H1 (cell line): ENCODE data around the gene B9D2.

Source experiments
- BRCA1 ChIP-seq: IDR thresholded peaks from 2 replicates; pipeline ENCODE4 v1.6.1; 2012; ENCODE audit warnings: low read depth, low read length, improper control_type of control experiment
- CTCF ChIP-seq, 3 experiments: IDR thresholded peaks; 1 replicate in 2 of 3; 2 replicates in 1 of 3; pipeline versions ENCODE4 v1.5.1 to v1.6.1; 2011; ENCODE audit warnings: low read length in 3 of 3, mild to moderate bottlenecking in 3 of 3, inconsistent platforms in 2 of 3, low read depth in 1 of 3, moderate library complexity in 1 of 3; ENCODE audit not compliant: insufficient read depth in 1 of 3; ENCODE audit errors: control extremely low read depth in 1 of 3
- EGR1 ChIP-seq: IDR thresholded peaks from 2 replicates; pipeline ENCODE4 v1.6.1; 2011; ENCODE audit warnings: low read depth, low read length, borderline replicate concordance
- KDM4A ChIP-seq: IDR thresholded peaks from one replicate; pipeline ENCODE4 v1.7.1; 2012; ENCODE audit warnings: low read depth, mild to moderate bottlenecking, moderate library complexity, low read length, inconsistent platforms; ENCODE audit not compliant: severe bottlenecking
- KDM5A ChIP-seq: fragments of 200-600 bp; IDR thresholded peaks from 2 replicates; pipeline ENCODE4 v1.7.1; 2012; ENCODE audit warnings: mild to moderate bottlenecking, low read length, inconsistent platforms, mixed read lengths
- POLR2A ChIP-seq, 2 experiments: IDR thresholded peaks; 1 replicate in 1 of 2; 2 replicates in 1 of 2; pipeline ENCODE4 v1.6.1; 2011; ENCODE audit warnings: low read depth in 2 of 2, low read length in 2 of 2, mild to moderate bottlenecking in 2 of 2; ENCODE audit errors: control extremely low read depth in 1 of 2
- SP1 ChIP-seq: IDR thresholded peaks from 2 replicates; pipeline ENCODE4 v1.6.1; 2011; ENCODE audit warnings: low read depth, low read length
- YY1 ChIP-seq: IDR thresholded peaks from 2 replicates; pipeline ENCODE4 v1.6.1; 2011; ENCODE audit warnings: low read depth, mild to moderate bottlenecking, low read length
- TF ChIP-seq, protein P1 (sequence below): IDR thresholded peaks from 2 replicates; pipeline ENCODE4 v1.6.1; 2012; ENCODE audit warnings: low read length, inconsistent platforms

GRCh38 chr19:41408256-41408655, 44.3 kb upstream of the B9D2 start:
- TF ChIP-seq POLR2A (IDR thresholded peaks at IDR 0.05; ENCODE audit: control extremely low read depth in 1 of 2, low read depth in 2 of 2, low read length in 2 of 2), result no peak
- TF ChIP-seq CTCF (IDR thresholded peaks at IDR 0.05; ENCODE audit: control extremely low read depth in 1 of 3, insufficient read depth in 1 of 3, low read depth in 1 of 3, low read length in 3 of 3), result peak in 2 of 3 experiments; percentile 16 to 49; a peak in 2 of 4 replicates
- no peak for TF ChIP-seq YY1
- no peak for TF ChIP-seq BRCA1
- no peak for TF ChIP-seq SP1
- no peak for TF ChIP-seq KDM4A
- no peak for TF ChIP-seq KDM5A
- no peak for TF ChIP-seq EGR1
- TF ChIP-seq, protein P1, sequence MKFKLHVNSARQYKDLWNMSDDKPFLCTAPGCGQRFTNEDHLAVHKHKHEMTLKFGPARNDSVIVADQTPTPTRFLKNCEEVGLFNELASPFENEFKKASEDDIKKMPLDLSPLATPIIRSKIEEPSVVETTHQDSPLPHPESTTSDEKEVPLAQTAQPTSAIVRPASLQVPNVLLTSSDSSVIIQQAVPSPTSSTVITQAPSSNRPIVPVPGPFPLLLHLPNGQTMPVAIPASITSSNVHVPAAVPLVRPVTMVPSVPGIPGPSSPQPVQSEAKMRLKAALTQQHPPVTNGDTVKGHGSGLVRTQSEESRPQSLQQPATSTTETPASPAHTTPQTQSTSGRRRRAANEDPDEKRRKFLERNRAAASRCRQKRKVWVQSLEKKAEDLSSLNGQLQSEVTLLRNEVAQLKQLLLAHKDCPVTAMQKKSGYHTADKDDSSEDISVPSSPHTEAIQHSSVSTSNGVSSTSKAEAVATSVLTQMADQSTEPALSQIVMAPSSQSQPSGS, result no peak
